A673 (cell line): Measurements from ENCODE around the gene SCARF1. TPM values are rescaled to one million over a fixed set of nuclear protein-coding genes. Genes with fewer than 3 reads are reported as not detected.

Source experiments
- BruUV-seq: library from RNA; stranded (reverse); fragments of 400-500 nt; replicated peaks from 2 replicates; lab custom pipeline; 2021; lab: Mats Ljungman, UMichigan
- CTCF ChIA-PET: fragments of 300-600 bp; sonication (Branson Sonifier 250); formaldehyde crosslinking; loops from one replicate; lab custom pipeline; 2022; ENCODE audit warnings: antibody characterized with exemption; lab: Charles Lee
- POLR2A ChIA-PET: fragments of 300-600 bp; sonication (Branson Sonifier 250); formaldehyde crosslinking; loops from one replicate; lab custom pipeline; 2022; ENCODE audit warnings: antibody characterized with exemption; ENCODE audit not compliant: low non-redundant PET; lab: Charles Lee
- DNase-seq: peaks from one replicate; pipeline ENCODE4 v3.0.0-alpha.2; 2015; ENCODE audit warnings: low spot score
- H3K27ac ChIP-seq: fragments of 200-600 bp; sonication (generic); 2 replicates; pipeline ENCODE4 v1.5.1; 2016; ENCODE audit warnings: mixed run types, low read depth, mild to moderate bottlenecking, mixed read lengths, antibody characterized with exemption, low read length; ENCODE audit not compliant: poor library complexity, severe bottlenecking
- H3K27me3 ChIP-seq: fragments of 200-600 bp; sonication (generic); replicated peaks from 2 replicates; pipeline ENCODE4 v1.6.1; 2017; ENCODE audit warnings: mixed run types, low read depth, mild to moderate bottlenecking, mixed read lengths, antibody characterized with exemption, low read length; ENCODE audit not compliant: insufficient read depth, poor library complexity
- H3K36me3 ChIP-seq: fragments of 200-600 bp; sonication (generic); 2 replicates; pipeline ENCODE4 v1.6.1; 2016; ENCODE audit warnings: mixed run types, mild to moderate bottlenecking, mixed read lengths, antibody characterized with exemption, low read length; ENCODE audit not compliant: insufficient read depth, poor library complexity, severe bottlenecking
- H3K4me1 ChIP-seq: fragments of 200-600 bp; sonication (generic); 2 replicates; pipeline ENCODE4 v1.6.1; 2017; ENCODE audit warnings: mixed run types, mild to moderate bottlenecking, mixed read lengths, antibody characterized with exemption, low read length; ENCODE audit not compliant: insufficient read depth, poor library complexity, severe bottlenecking
- H3K4me3 ChIP-seq: fragments of 200-600 bp; sonication (generic); 2 replicates; pipeline ENCODE4 v1.5.1; 2016; ENCODE audit warnings: low read depth, mixed run types, mild to moderate bottlenecking, mixed read lengths, low read length; ENCODE audit not compliant: poor library complexity, severe bottlenecking
- H3K9me3 ChIP-seq: fragments of 200-600 bp; sonication (generic); 2 replicates; pipeline ENCODE4 v1.6.1; 2016; ENCODE audit warnings: mixed run types, low read depth, mild to moderate bottlenecking, mixed read lengths, antibody characterized with exemption, low read length; ENCODE audit not compliant: poor library complexity, severe bottlenecking
- EZH2 ChIP-seq: fragments of 200-600 bp; sonication (generic); IDR thresholded peaks from 2 replicates; pipeline ENCODE4 v1.6.1; 2017; ENCODE audit warnings: borderline replicate concordance, low read depth, mild to moderate bottlenecking, mixed read lengths, antibody characterized with exemption, low read length; ENCODE audit not compliant: poor library complexity, severe bottlenecking
- intact Hi-C: fragments of 100-400 bp; cut with micrococcal nuclease; formaldehyde crosslinking; loops from one replicate; pipeline ENCODE4 v1.10.0; 2022; ENCODE audit not compliant: unreplicated experiment
- total RNA-seq: library from RNA; stranded (reverse); gene quantifications from 2 replicates; pipeline ENCODE4 v1.2.3, GENCODE V29; 2021
- TF ChIP-seq, protein P1 (sequence below): fragments of 300-800, 200-600 bp; sonication (generic); conservative IDR thresholded peaks from 2 replicates; pipeline ENCODE4 v1.5.1; 2017; ENCODE audit warnings: low read depth, mild to moderate bottlenecking, antibody characterized with exemption, low read length, moderate library complexity, mixed read lengths

SCARF1 gene
- total RNA-seq, 1 experiment from 2014 or later: not detected

DNA sequence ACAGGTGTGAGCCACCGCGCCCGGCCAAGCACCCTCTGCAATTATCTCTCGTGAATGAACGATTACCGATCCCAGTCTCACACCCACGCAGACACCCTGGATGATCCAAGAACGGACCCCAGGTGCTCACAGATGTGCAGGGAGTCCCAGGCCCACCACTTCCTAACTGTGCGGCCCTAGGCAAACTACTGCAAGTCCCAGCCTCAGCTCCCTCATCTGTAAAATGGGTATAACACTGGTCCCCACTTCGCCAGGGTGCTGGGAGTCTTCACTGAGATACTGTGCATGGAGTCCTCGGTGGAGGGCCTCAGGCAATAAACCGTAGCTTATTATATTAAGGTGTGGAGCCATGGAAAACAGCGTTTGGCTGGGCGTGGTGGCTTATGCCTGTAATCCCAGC, 61.4 kb downstream of the SCARF1 start:
- DNase-seq: no peak
- Histone ChIP-seq H3K27ac (no peak overlapping the region), H3K9me3 (no peaks in the 10 kb centered on the region), H3K4me1 (no peaks in the 10 kb centered on the region), H3K4me3 (no peak overlapping the region), H3K36me3 (no peaks in the 10 kb centered on the region), H3K27me3 (no peaks in the 10 kb centered on the region)
- CTCF ChIA-PET: no interaction called here
- intact Hi-C loops: no loop called here
- POLR2A ChIA-PET: no interaction called here
- no TSS peak for BruUV-seq
- TF ChIP-seq, protein P1, sequence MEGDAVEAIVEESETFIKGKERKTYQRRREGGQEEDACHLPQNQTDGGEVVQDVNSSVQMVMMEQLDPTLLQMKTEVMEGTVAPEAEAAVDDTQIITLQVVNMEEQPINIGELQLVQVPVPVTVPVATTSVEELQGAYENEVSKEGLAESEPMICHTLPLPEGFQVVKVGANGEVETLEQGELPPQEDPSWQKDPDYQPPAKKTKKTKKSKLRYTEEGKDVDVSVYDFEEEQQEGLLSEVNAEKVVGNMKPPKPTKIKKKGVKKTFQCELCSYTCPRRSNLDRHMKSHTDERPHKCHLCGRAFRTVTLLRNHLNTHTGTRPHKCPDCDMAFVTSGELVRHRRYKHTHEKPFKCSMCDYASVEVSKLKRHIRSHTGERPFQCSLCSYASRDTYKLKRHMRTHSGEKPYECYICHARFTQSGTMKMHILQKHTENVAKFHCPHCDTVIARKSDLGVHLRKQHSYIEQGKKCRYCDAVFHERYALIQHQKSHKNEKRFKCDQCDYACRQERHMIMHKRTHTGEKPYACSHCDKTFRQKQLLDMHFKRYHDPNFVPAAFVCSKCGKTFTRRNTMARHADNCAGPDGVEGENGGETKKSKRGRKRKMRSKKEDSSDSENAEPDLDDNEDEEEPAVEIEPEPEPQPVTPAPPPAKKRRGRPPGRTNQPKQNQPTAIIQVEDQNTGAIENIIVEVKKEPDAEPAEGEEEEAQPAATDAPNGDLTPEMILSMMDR: no peak
- TF ChIP-seq EZH2: no peak

Other genes starting within 250 kb of the SCARF1 start
- gene YWHAE, start 245.5 kb downstream of the SCARF1 start, total RNA-seq: 1,404 and 1,447 TPM in 2 replicates
- gene CRK, start 189.5 kb downstream of the SCARF1 start, total RNA-seq: 85.9 and 86.5 TPM in 2 replicates
- gene MYO1C, start 153.0 kb downstream of the SCARF1 start, total RNA-seq: 101 and 103 TPM in 2 replicates
- gene INPP5K, start 129.1 kb downstream of the SCARF1 start, total RNA-seq: 26.2 and 27.5 TPM in 2 replicates
- gene PITPNA, start 82.9 kb downstream of the SCARF1 start, total RNA-seq: 75.7 and 93.1 TPM in 2 replicates
- gene SLC43A2, start 16.9 kb downstream of the SCARF1 start, total RNA-seq: 0.06 and 1.2 TPM in 2 replicates
- gene RILP, start 4.1 kb upstream of the SCARF1 start, total RNA-seq: 0.73 and 1.6 TPM in 2 replicates
- gene PRPF8, start 39.1 kb upstream of the SCARF1 start, total RNA-seq: 439 and 450 TPM in 2 replicates
- 2.1 and 4.2 TPM in 2 replicates for gene TLCD2, start 64.6 kb upstream of the SCARF1 start, total RNA-seq
- gene WDR81, start 79.0 kb upstream of the SCARF1 start, total RNA-seq: 18.6 and 19.4 TPM in 2 replicates
- gene SERPINF2, start 97.1 kb upstream of the SCARF1 start, total RNA-seq: 0.28 and 0.37 TPM in 2 replicates
- 47.8 and 91.0 TPM in 2 replicates for gene SERPINF1, start 116.3 kb upstream of the SCARF1 start, total RNA-seq
- gene SMYD4, start 184.2 kb upstream of the SCARF1 start, total RNA-seq: 28.1 and 31.6 TPM in 2 replicates
- 211 and 231 TPM in 2 replicates for gene RPA1, start 184.3 kb upstream of the SCARF1 start, total RNA-seq